GM18861 (cell line): Measurements from ENCODE around the gene MXD4.
A peak's percentile ranks its signal among the peaks of the same experiment; 100 is the strongest.

Experiments used
- ATAC-seq: cut with Tn5 transposase; IDR thresholded peaks from one replicate; pipeline ENCODE4 v1.9.1; 2021; ENCODE audit not compliant: unreplicated experiment

The MXD4 gene

GRCh38 chr4:2264481-2265041 is 2.7 kb upstream of the MXD4 start:
- ATAC-seq, result no peak

GRCh38 chr4:2263926-2264321 is 2.0 kb upstream of the MXD4 start:
- ATAC-seq, result no peak

DNA sequence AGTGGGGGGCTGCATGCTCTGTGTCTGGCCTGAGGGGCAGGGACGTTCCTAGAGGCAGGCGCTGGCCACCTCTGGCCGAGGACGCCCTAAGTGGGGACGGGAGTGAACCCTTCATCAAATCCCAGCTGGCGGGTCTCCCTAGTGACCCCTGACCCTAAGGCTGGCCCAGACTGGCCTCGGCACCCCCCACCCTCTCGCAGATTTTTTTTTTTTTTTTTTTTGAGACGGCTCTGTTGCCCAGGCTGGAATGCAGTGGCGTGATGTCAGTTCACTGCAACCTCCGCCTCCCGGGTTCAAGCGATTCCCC is 988 bp upstream of the MXD4 start:
- no peak for ATAC-seq

GRCh38 chr4:2262145-2262943 is 435 bp upstream of the MXD4 start:
- ATAC-seq, result peak; percentile 88

DNA sequence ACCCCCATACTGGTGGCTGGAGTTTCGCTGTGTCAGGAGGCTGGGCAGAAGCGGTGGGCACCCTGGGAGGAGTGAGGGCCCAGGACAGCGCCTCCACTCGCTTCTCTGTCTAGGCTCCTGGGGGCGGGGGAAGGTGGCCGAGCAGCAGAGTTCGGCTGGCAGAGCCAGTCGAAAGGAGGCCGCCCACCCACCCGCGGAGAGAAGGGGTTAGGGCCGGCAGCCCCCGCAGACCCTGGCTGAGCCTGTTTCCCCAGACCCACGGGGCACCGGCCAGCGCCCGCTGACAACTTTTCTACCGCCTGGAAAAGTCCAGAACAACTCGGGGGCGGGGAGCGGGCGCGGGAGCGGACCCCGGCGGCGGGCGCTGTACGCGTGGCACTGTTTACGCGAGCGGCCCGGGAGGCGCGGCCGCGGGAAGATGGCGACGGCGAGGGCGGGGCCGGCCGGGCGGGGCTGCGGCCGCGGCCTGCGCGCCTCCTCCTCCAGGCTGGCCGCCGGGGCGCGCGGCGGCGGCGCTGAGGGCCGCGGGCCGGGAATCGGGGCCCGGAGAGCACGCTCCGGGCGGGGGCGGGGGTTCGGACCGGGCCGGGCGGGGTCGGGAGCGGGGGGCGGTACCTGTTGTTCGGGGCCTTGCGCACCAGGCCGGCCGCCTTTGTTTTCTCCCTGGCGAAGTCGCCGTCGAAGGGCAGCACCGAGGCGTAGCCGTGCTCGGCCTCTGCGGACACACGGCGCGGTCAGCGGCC is 628 bp downstream of the MXD4 start:
- ATAC-seq, result no peak

DNA sequence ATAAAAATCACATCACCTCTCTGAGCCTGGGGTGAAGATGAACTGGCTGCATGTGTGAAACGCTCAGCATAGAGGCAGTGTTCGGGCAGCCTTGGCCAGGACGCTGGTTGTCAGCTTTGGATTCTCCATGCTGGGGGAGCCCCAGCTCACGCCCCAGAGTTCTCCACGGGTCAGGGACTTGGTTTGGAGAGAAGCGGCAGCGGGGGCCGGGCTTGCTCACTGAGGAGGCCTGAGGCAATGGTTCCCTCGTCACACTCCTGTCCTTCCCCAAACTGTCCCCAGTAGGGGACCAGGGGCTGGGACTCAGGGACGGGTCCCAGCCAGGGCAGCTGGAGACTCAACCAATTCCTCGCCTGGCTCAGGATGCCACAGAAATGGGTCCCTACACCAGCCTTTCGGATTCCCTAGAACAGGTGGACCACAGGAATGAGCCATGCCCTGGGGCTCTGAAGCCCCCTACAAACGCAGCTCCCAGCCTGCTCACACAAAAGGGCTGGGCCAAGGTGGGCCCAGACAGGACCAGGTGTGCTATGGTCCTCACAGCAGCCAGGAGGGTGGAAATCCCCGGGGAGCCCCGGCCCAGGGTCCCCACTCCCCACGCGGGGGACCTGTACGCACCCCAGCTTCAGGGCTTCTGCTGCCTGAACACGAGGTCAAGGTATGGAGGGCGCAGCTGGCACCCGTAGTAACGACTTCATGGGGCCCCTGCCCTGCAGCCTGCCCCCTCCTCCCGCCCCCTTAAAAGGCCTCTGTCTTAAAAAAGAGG is 1.4 kb downstream of the MXD4 start:
- ATAC-seq, result no peak

DNA sequence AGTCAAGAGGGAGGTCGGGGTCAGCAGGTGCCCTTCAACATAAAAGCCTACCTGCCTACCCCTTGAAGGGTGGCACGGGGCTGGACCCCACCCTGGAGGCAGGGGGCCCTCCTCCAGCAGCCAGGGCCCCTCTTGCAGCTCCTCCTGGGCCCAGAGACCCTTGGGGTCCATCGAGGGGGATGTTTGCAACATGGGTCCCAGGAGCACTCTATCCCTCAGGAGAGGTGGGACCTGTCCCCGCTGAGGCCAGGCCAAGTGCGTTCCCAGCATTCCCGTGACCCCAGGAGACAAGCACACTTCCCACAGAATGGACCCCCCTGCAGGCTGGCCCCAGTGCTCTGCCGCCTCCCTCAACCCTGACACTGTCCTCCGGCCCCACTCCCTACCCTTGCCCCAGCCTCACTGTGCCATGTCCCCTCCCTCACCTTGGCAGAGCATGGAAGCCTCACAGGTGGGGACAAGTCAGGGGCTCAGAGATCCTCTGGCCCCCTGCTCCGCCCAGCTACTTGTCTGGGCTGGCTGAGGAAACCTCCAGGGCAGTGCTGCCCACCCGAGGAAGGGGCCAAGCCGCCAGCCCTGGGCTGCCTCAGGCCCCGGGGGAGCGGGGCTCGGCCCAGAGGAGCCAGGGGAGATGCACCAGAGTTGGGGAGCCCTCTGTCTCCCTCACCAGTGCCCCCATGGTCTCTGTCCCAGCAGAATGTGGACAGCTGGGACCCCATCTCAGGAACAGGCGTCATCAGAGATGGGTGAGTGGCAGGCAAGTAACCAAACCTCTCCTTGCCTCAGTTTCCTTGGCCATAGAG is 2.2 kb downstream of the MXD4 start:
- no peak for ATAC-seq

GRCh38 chr4:2259036-2259540 is 2.8 kb downstream of the MXD4 start:
- no peak for ATAC-seq

GRCh38 chr4:2258091-2259035 is 3.5 kb downstream of the MXD4 start:
- ATAC-seq, result no peak

DNA sequence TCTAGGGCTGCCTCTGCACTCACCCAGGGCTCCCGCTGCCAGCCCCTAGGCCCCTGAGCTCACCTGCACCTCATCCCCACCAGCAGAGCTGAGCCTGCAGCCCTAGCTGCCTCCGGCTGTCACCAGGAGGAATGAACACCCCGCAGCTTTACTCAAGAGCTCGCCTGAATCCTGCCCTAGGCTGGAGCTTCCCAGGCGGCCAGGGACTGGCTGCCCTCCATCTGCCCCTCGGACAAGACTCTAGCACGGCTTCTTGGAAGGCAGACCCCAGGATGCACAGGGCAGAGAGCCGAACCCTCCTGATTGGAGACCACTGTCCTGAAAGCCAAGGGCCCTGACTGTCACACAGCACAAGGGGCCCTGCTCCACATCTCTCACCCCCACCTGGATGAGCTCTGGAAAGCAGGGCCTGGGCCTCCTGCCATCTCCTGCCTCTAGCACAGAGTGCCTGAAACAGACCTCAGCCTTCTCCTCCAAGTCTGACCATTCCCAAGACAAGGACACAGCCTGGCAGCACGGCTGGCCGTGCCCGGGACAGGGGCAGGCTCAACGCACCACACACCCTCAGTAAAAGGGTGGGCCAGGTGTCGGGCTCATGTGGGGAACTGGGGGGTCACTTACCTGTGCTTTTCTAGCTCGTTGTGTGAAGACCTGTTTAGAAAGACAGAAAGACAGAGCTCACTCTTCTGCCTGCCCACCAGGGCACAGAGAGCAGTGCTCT is 4.4 kb downstream of the MXD4 start:
- no peak for ATAC-seq

- ATAC-seq, result no peak
Measured at GRCh38 chr4:2256781-2257191, 5.1 kb downstream of the MXD4 start.

GRCh38 chr4:2256156-2256731 is 5.7 kb downstream of the MXD4 start:
- no peak for ATAC-seq

DNA sequence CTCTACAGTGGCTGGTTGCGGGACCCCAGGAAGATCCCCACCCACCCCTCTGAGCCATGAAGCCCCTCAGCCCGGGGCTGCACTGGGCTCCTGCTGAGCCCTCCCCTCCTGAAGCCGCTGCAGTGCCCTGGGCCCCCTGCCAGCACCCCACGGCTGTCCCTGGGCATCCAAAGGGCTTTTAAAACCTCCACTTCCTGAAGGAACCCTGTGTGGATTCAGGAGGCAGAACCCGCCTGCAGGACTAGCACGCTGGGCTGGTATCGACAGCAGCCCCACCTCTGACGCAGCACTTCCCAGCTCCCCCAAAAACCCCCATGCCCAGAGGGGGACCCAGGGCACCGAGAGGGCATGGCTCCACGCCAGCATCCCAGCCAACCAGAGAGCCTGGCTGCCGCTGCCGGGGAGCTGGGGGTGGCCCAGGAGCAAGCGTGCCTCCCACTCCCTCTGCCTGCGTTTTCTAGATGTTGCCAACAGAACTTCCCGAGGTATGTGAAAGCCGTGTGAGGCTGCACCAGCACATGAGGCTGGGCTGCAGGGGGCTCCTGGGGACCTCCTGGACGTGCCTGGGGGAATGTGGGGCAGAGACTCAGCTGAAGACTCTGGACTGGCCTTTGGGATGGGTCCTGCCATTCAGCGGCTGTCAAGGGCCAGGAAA is 6.3 kb downstream of the MXD4 start:
- ATAC-seq, result no peak

- no peak for ATAC-seq
Measured at GRCh38 chr4:2254665-2255500, 7.0 kb downstream of the MXD4 start.

DNA sequence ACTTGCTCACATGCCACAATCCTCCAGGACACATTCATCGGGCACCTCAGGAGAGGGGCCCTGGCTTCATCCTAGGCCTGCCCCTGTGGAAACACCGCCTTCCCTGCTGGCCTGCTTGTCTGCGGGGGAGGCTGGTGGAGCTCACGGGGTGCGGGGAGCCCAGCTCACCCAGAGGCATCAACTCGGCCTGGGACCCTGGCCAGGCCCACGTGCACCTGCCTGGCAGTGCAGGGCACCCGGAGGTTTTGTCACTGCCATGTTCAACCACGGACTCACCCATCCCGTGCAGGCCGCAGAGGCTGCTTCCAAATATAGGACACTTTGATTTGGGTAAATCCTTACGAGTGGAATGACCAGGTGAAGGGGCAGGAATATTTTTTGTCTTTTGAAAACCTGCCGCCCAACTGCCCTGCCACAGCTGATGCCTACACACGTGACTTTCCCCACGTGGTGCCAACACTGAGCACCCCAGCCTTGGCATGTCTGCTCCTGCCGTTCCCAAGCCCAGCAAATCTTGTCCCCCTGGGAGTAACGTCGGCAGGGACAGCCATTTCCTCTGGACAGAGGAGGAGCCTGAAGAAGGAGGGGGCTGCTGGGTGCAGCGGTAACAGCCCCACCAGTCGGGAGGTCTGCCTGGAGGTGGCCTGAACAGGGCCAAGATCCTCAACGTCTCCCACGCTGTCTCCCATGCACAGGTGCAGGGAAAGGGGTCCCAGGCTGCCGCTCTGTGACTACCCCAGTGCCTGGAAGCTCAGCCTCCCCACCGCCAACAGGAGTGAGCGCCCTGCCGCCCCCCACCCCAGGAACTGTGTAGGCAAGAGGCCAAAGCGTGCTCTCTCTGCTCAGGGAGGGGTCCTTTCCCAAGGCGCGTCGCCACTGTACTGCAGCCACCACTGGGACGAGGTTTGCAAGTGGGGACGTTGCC is 8.5 kb downstream of the MXD4 start:
- no peak for ATAC-seq

DNA sequence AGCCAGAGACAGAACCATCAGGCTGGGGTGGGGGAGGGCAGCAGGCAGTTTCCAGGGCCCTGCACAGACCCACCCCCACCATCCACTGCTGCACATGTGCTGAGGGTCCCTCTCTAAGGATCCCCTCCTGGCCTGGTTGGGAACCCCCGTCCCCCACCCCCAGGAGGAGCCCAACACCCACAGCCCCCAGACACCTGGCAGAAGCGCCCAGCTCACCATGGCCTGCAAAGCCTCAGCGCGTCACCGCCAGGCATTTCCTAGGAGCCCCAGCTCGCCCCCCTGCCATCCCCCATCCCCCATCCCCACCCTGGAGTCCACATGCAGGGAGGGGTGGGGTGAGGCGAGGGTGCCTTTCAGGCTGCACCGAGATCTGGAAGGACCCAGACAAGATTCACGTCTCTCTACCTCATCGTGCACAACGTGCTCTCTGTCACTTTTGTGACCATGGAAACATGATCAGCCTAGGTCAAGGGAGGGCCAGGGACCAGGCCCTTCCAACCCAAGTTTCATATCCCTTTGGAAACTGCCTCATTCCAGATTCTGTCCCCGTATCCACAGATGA is 9.3 kb downstream of the MXD4 start:
- ATAC-seq, result no peak
